Activated CD4-positive, alpha-beta T cell treated with anti-CD3 and anti-CD28 coated beads, Interleukin-2, Interleukin-6, amounts not matched to agents 100 ng/mL and 50 ng/mL, durations not matched to agents 16 hours and 8 hours (primary cell): ENCODE results near the gene NCR1.
"Not testable (repeated sequence)": the region's sequence is repeated elsewhere in the genome, so short reads cannot be mapped to it uniquely, and the experiment has no call there.

ENCODE experiments used
- DNase-seq: peaks from one replicate; pipeline ENCODE4 v3.0.0-alpha.2; 2020

NCR1 gene

GRCh38 chr19:54905803-54906511 is at the start of gene NCR1:
TSS of gene NCR1 (plus strand) at chr19:54906148. CDS start at chr19:54906188, 40 bp downstream.
- no peak for DNase-seq

GRCh38 chr19:54858476-54858875 is 47.5 kb upstream of the NCR1 start:
- not testable (repeated sequence) for DNase-seq

- not testable (repeated sequence) for DNase-seq
Measured at GRCh38 chr19:54859421-54859820, 46.5 kb upstream of the NCR1 start.

GRCh38 chr19:54863459-54863858 is 42.5 kb upstream of the NCR1 start:
- not testable (repeated sequence) for DNase-seq

GRCh38 chr19:54871696-54872095 is 34.3 kb upstream of the NCR1 start:
- DNase-seq = no peak

- no peak for DNase-seq
Measured at GRCh38 chr19:54873990-54874389, 32.0 kb upstream of the NCR1 start, which contains the start of gene FCAR. TSS of gene FCAR (plus strand) at chr19:54874235. CDS start at chr19:54874290, 55 bp downstream.

GRCh38 chr19:54875506-54875905 is 30.4 kb upstream of the NCR1 start:
- DNase-seq = no peak

- no peak for DNase-seq
Measured at GRCh38 chr19:54877471-54877870, 28.5 kb upstream of the NCR1 start.

- DNase-seq = no peak
Measured at GRCh38 chr19:54881884-54882283, 24.1 kb upstream of the NCR1 start.

GRCh38 chr19:54882758-54883157 is 23.2 kb upstream of the NCR1 start:
- DNase-seq = peak; percentile 42

- DNase-seq = no peak
Measured at GRCh38 chr19:54883228-54883627, 22.7 kb upstream of the NCR1 start.

GRCh38 chr19:54888239-54888638 is 17.7 kb upstream of the NCR1 start:
- no peak for DNase-seq

GRCh38 chr19:54889566-54889965 is 16.4 kb upstream of the NCR1 start:
- DNase-seq = no peak

GRCh38 chr19:54893406-54893805 is 12.5 kb upstream of the NCR1 start:
- no peak for DNase-seq

- not testable (repeated sequence) for DNase-seq
Measured at GRCh38 chr19:54894106-54894505, 11.8 kb upstream of the NCR1 start.

- no peak for DNase-seq
Measured at GRCh38 chr19:54896036-54896435, 9.9 kb upstream of the NCR1 start.

- not testable (repeated sequence) for DNase-seq
Measured at GRCh38 chr19:54898685-54899084, 7.3 kb upstream of the NCR1 start.

GRCh38 chr19:54899646-54900045 is 6.3 kb upstream of the NCR1 start:
- DNase-seq = not testable (repeated sequence)

GRCh38 chr19:54901153-54901552 is 4.8 kb upstream of the NCR1 start:
- DNase-seq = not testable (repeated sequence)

- no peak for DNase-seq
Measured at GRCh38 chr19:54902061-54902460, 3.9 kb upstream of the NCR1 start.

GRCh38 chr19:54903303-54903702 is 2.6 kb upstream of the NCR1 start:
- no peak for DNase-seq

- not testable (repeated sequence) for DNase-seq
Measured at GRCh38 chr19:54904261-54904660, 1.7 kb upstream of the NCR1 start.

- no peak for DNase-seq
Measured at GRCh38 chr19:54905421-54905802, 536 bp upstream of the NCR1 start.

- no peak for DNase-seq
Measured at GRCh38 chr19:54906819-54907218, 871 bp downstream of the NCR1 start.

GRCh38 chr19:54907899-54908298 is 2.0 kb downstream of the NCR1 start:
- not testable (repeated sequence) for DNase-seq
